Endothelial cell (in vitro differentiated cells): ENCODE results near the gene WDR48. TPM values are rescaled to one million over a fixed set of nuclear protein-coding genes. Genes with fewer than 3 reads are reported as not detected.
A peak's percentile ranks its signal among the peaks of the same experiment; 100 is the strongest.

Source experiments
- DNase-seq: peaks from one replicate; pipeline ENCODE4 v3.0.0; 2021; ENCODE audit warnings: low spot score
- H3K27ac Mint-ChIP-seq: one replicate; pipeline ENCODE4 v1.8.0; 2021; ENCODE audit warnings: mixed read lengths, inconsistent platforms; ENCODE audit not compliant: unreplicated experiment
- H3K27me3 Mint-ChIP-seq: one replicate; pipeline ENCODE4 v1.8.0; 2021; ENCODE audit warnings: mild to moderate bottlenecking, moderate library complexity, mixed read lengths, inconsistent platforms; ENCODE audit not compliant: unreplicated experiment
- H3K36me3 Mint-ChIP-seq: one replicate; pipeline ENCODE4 v1.8.0; 2021; ENCODE audit warnings: mild to moderate bottlenecking, low read depth, mixed read lengths, inconsistent platforms; ENCODE audit not compliant: unreplicated experiment
- H3K4me1 Mint-ChIP-seq: one replicate; pipeline ENCODE4 v1.8.0; 2021; ENCODE audit warnings: mild to moderate bottlenecking, mixed read lengths, inconsistent platforms; ENCODE audit not compliant: unreplicated experiment
- H3K4me3 Mint-ChIP-seq: one replicate; pipeline ENCODE4 v1.8.0; 2021; ENCODE audit warnings: mild to moderate bottlenecking, mixed read lengths, inconsistent platforms; ENCODE audit not compliant: unreplicated experiment
- H3K9me3 Mint-ChIP-seq: one replicate; pipeline ENCODE4 v1.8.0; 2021; ENCODE audit warnings: mixed read lengths, inconsistent platforms; ENCODE audit not compliant: unreplicated experiment
- long read RNA-seq: library from polyadenylated mRNA; unstranded; transcript quantifications from one replicate; pipeline ENCODE4 v2.0.0, GENCODE V29; 2020; ENCODE audit not compliant: unreplicated experiment
- total RNA-seq: library from RNA; stranded (reverse); fragmentation: NEBNext Ultra II Directional; extraction: Animal tissue kit (Norgen Biotek cat#: 25700); gene quantifications from one replicate; pipeline ENCODE4 v1.2.1, GENCODE V29; 2021; ENCODE audit not compliant: unreplicated experiment
- TF ChIP-seq, protein P1 (sequence below): fragments of 200-600 bp; sonication (generic); IDR thresholded peaks from one replicate; pipeline ENCODE4 v1.5.0; 2021; ENCODE audit warnings: antibody characterized with exemption; ENCODE audit not compliant: unreplicated experiment

WDR48 gene
- total RNA-seq, result 33.4 TPM
- long read RNA-seq, transcript WDR48-201 (19 exons, 3,707 nt), result major isoform, 5 of 8 reads
- long read RNA-seq, partial matches to known transcripts, result 2 of 8 reads
- long read RNA-seq, other reads (novel, unspliced or antisense), result 1 of 8 reads

DNA sequence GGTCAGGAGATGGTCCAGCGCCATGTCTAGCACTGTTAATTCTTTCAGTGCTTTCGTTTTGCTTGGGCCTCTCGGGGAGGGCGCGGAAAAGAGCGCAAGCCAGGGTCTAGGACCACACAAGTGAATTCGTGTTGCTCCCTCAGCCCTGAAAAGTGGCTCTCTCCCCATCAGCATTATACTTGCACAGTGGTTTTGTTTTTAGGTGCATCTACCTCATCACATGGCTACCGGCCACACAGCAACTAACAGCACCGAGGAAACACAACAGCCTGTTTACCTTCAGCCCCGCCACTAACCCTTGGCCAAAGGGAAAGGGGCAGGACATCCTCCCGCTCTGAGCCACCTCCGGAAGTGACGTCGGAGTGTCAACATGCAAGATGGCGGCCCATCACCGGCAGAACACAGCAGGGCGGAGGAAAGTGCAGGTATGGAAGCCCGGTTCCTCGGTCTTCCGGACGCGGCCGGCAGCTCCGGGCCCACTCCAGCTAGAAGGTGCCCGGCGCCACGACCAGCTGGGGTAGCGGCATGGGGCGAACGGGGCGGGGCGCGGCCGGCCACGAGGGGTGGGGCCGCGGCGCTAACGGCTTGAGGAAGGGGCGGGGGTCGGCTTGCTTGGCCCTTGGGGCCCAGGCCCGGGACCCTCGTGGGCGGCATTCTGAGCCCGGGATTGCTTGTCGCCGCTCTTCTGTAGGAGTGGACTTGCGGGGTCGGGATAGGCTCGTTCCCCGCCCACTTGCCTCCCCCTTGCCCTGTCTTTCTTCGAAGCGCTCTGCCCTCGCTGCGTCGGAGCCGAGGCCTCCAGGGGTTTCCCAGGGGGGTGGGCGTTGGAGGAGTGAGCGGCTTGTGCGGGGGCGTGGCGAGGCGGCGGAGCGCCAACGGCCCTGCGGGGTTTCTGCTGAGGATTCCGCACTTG, at the start of gene WDR48, which contains the start of gene SCN11A:
TSS of gene WDR48 (plus strand) at position 368 of the 913 bp plus-strand sequence. CDS start at position 378, 10 bp downstream.
TSS of gene SCN11A (minus strand) at position 296 of the 913 bp plus-strand sequence. CDS start 101,582 bp downstream, outside the sequence.
- peak within 1 kb of the TSS; percentile 99 for H3K27ac Mint-ChIP-seq
- peak; percentile 88 for DNase-seq

DNA sequence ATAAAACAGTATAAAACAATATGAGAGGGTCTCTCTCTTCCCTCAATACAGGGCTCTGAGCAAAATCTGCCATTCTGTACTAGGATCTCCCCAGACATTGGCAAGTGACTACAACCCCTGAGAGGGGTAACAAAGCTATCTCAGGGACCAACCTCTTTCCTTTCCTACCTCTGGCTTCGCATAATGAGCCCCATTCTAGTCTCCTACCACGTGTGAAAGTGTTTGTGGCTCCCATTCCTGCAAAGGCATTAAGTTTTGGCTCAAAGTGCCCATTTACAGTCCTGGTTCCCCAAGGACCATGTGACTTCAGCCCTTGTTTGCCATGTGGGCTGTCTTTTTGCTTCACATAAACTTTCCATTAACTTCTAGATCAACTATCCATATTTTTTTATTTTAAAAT, 46.5 kb upstream of the WDR48 start:
- peaks cover 6% of the 10 kb centered on the region for H3K4me1 Mint-ChIP-seq
- H3K27me3 Mint-ChIP-seq, result peaks cover 2% of the 10 kb centered on the region
- TF ChIP-seq, protein P1, sequence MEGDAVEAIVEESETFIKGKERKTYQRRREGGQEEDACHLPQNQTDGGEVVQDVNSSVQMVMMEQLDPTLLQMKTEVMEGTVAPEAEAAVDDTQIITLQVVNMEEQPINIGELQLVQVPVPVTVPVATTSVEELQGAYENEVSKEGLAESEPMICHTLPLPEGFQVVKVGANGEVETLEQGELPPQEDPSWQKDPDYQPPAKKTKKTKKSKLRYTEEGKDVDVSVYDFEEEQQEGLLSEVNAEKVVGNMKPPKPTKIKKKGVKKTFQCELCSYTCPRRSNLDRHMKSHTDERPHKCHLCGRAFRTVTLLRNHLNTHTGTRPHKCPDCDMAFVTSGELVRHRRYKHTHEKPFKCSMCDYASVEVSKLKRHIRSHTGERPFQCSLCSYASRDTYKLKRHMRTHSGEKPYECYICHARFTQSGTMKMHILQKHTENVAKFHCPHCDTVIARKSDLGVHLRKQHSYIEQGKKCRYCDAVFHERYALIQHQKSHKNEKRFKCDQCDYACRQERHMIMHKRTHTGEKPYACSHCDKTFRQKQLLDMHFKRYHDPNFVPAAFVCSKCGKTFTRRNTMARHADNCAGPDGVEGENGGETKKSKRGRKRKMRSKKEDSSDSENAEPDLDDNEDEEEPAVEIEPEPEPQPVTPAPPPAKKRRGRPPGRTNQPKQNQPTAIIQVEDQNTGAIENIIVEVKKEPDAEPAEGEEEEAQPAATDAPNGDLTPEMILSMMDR, result no peak
- no peak overlapping the region for H3K4me3 Mint-ChIP-seq
- DNase-seq, result no peak
- no peak overlapping the region for H3K27ac Mint-ChIP-seq
- H3K9me3 Mint-ChIP-seq, result no peaks in the 10 kb centered on the region
- H3K36me3 Mint-ChIP-seq, result no peaks in the 10 kb centered on the region

More for the DNA sequence above, at the start of gene WDR48, which contains the start of gene SCN11A:
- H3K9me3 Mint-ChIP-seq, result no peaks in the 10 kb centered on the region
- TF ChIP-seq, protein P1, result no peak
- peaks cover 29% of the 10 kb centered on the region for H3K4me1 Mint-ChIP-seq
- H3K4me3 Mint-ChIP-seq, result peak within 1 kb of the TSS; percentile 96
- H3K36me3 Mint-ChIP-seq, result peaks cover 3% of the 10 kb centered on the region
- H3K27me3 Mint-ChIP-seq, result peaks cover 8% of the 10 kb centered on the region

GRCh38 chr3:39011191-39011736, 40.6 kb upstream of the WDR48 start:
- TF ChIP-seq, protein P1, result no peak
- DNase-seq, result no peak
- H3K36me3 Mint-ChIP-seq, result no peaks in the 10 kb centered on the region
- no peaks in the 10 kb centered on the region for H3K9me3 Mint-ChIP-seq
- no peak overlapping the region for H3K4me3 Mint-ChIP-seq
- H3K27me3 Mint-ChIP-seq, result no peaks in the 10 kb centered on the region
- H3K4me1 Mint-ChIP-seq, result peaks cover 2% of the 10 kb centered on the region
- no peak overlapping the region for H3K27ac Mint-ChIP-seq

DNA sequence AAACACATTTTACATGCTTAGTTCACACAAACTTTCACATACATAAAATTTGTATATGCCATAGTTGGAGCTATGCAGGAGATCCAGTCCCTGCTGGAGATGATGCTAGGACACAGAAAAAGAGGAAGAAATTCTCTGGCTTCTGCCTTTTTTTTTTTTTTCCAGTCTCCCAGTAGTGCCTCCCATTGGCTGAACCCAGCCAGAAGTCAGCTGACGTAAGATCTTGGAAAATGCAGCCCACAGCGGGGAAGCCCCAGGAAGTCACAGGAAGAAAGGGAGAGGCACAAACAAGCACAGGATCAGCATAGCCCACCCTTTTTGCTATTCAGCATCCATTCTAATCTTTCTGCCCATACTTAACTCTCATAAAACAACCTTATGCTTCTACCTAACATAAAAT, 38.5 kb upstream of the WDR48 start:
- Mint-ChIP-seq H3K4me3 (no peak overlapping the region), H3K9me3 (no peaks in the 10 kb centered on the region), H3K27me3 (peaks cover 2% of the 10 kb centered on the region), H3K27ac (no peak overlapping the region), H3K36me3 (no peaks in the 10 kb centered on the region), H3K4me1 (peaks cover 4% of the 10 kb centered on the region)
- TF ChIP-seq, protein P1, result no peak
- DNase-seq, result no peak
